GM21529 (cell line): ENCODE results near the gene CDADC1.

Source experiments
- ATAC-seq: cut with Tn5 transposase; IDR thresholded peaks from one replicate; pipeline ENCODE4 v1.9.1; 2021; ENCODE audit not compliant: unreplicated experiment

CDADC1 gene

DNA sequence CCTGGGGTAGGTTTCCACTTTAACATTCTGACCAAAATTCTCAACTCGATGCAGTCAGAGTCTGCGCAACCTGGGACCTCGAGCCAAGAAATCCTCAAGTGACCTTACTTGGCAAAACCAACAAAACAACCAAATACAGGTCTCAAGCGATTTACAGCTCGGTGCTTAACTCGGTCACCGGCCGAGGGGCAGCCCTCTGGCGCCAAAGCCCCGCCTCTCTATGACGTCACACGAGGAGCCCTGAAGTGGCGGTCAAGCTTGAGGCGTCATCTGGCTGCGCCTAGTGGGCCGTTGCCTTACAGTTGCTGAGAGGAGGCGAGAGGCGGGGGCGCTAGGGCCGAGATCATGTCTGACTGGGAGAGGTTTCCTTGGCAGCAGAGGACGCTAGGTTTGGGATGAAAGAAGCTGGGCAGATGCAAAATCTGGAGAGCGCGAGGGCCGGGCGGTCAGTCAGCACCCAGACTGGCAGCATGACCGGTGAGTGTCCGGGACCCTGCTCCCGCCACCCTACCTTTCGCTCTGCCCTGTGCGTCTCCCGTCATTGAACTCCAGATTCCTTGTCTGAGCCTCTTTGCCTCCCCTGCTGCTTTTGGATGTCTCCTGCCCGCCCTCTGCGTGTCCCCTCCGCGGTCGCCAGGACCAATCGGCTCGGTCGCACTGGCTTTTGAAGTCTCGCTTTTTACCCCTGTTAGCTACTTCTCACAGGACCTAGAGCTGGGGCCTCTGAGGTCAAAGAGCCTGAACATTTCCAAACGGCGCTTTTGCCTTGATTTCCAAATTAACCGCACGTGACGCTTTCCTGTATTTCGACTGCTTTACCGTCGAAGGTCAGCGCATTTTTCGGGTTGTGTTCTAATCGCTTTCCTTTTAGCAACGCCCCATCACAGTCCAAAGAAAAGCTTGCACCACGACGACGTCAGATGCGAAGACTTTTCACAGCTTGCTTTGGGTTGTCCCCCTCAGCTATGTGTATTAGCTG, at the start of gene CDADC1:
Gene CDADC1, plus strand, starts transcription at position 283 of the 979 bp plus-strand sequence. Its CDS starts 113 bp downstream, at position 396.
- peak; percentile 97 for ATAC-seq

DNA sequence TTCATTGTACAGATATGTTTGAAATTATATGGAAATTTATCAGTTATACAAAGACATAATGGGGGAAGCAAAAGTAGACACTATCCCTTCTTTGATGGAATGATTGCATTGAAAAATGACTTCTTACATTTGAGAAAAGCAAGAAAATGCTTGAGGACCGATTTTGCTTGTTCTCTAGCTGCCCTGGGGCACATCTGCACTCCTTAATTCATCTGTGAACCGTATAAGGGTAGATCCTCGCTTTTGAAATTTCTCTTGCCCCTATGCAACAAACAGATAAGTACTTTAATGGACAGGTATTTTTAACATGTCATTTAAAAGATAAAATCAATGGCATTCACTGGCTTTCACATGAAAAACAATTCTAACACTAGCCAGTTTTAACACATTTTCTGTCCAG, 41.1 kb upstream of the CDADC1 start:
- ATAC-seq: no peak

- no peak for ATAC-seq
Measured at GRCh38 chr13:49208619-49209018, 39.1 kb upstream of the CDADC1 start.

DNA sequence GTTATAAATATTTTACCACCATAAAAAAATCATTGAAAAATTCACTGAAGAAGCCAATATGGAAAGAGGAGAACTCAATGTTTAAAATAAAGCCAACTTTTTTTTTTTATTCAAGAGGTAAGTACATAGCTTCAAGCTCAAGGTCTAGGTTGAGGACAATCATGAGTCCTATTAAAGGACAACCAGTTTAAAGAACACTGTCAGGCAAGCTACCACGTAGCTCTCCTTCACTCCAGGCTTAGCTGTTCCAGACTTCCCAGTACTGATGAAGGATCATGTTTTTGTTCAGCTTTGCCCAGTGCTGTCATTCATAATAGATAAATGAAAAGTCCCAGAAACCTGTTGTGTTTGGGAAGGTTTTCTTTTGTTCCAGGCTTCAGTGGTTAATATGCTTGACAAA, 37.6 kb upstream of the CDADC1 start:
- no peak for ATAC-seq

- ATAC-seq: no peak
Measured at GRCh38 chr13:49210669-49211068, 37.1 kb upstream of the CDADC1 start.

GRCh38 chr13:49213539-49213938, 34.2 kb upstream of the CDADC1 start:
- ATAC-seq: no peak

DNA sequence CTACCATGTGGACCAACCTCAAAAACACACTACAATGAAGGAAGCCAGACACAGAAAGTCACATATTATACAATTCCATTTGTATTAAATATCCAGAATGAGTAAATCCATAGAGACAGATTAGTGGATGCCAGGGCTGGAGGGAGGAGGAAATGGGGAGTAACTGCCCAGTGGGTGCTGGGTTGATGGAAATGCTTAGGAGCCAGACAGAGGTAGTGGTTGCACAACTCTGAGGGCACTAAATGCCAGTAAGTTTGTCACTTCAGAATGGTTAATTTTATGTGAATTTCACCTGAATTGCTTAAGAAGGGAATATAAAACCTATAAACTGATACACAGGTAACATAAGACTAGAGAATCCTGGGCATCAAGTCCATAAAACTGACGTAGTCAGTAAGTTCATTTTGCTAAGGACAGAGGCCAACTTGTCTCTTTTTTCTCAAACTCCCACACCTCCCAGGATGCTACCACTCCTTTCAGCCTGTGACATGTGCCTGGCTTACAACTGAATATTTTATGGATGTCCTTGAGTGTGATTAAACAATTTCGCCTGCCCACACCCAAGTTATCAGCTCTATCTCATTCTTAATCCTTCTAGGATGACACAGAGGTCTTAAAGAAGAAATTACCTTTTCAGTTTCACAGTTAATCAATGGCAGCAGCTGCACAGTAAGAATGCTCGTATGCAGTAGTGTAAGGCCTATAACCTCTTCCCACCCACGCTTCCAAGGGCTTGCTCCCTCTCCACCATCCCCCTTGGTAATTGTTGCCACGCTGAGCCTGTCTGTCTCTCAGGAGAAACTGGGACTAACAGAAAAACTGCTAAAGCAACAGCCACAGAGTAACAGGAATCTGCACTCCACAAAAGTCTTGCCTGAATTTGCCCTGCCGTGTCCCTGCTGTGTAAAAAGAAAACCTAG, 33.5 kb upstream of the CDADC1 start:
- no peak for ATAC-seq

DNA sequence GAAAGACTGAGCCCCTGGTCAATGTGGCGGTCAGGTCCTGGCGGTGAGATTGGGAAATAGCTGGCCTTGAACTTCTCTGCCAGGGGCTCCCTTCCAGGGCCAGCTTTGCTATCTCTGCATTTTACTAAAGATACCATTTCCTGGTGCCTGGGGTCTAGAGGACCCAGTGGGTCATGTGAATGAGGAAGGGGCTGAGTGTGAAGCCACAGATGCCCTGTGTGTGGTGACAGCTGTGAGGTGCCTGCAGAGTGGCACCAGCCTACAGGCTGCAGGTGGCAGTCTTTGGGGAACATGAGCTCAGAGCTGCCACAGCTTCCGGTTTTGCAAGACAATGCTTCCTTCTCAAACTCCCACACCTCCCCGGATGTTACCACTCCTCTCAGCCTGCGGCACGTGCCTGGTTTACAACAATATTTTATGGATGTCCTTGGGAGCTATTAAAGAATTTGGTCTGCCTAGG, 32.8 kb upstream of the CDADC1 start:
- ATAC-seq: peak; percentile 58

GRCh38 chr13:49216334-49216733, 31.4 kb upstream of the CDADC1 start:
- no peak for ATAC-seq

DNA sequence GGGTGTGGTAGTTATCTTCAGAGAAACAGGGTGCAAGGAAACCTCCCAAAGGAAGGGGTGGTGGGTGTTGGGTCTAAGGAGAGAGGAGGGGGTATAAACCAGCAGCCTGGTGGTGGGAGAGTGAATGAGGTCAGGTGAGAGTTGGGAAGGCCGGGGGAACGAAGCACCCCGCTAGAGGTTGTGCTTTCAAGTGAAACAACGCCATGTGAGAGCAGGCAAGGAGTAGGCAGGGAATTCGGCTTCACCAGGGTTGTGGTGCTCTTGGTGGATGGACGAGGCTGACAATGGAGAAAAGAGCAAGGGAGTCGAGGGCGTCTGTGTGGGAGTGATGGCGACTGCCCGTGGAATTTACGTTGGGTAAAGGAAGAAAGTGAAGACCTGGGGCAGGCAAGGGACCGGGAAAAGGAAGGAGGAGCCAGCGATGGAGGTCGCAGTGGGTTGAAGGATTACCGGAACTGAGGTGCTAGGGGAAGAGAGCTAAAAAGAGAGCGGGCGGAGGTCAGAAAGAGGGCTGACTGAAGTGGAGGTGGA, 29.7 kb upstream of the CDADC1 start:
- ATAC-seq: no peak

- ATAC-seq: no peak
Measured at GRCh38 chr13:49218493-49219051, 29.2 kb upstream of the CDADC1 start.

- no peak for ATAC-seq
Measured at GRCh38 chr13:49219647-49220035, 28.1 kb upstream of the CDADC1 start.

DNA sequence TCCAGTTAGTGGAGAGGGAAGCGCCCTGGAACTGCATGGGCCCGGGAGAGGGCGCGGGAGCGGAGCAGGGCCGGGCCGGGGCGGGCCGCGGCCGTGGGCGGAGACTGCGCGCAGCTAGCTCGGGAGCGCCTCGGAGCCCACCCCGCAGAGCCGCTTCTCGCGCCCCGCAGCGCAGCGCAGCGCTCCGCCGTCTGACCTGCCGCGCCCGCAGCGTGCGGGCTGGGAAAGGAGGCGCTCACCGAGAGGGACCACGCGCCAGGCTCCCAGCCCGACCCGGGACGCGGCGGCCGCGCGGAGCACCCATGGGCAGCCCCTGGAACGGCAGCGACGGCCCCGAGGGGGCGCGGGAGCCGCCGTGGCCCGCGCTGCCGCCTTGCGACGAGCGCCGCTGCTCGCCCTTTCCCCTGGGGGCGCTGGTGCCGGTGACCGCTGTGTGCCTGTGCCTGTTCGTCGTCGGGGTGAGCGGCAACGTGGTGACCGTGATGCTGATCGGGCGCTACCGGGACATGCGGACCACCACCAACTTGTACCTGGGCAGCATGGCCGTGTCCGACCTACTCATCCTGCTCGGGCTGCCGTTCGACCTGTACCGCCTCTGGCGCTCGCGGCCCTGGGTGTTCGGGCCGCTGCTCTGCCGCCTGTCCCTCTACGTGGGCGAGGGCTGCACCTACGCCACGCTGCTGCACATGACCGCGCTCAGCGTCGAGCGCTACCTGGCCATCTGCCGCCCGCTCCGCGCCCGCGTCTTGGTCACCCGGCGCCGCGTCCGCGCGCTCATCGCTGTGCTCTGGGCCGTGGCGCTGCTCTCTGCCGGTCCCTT, 27.5 kb upstream of the CDADC1 start, which contains the start of gene MLNR:
Gene MLNR, plus strand, starts transcription at position 303 of the 820 bp plus-strand sequence. Its CDS starts 0 bp downstream, at position 303.
- ATAC-seq: no peak

- no peak for ATAC-seq
Measured at GRCh38 chr13:49220856-49221589, 26.7 kb upstream of the CDADC1 start.

- no peak for ATAC-seq
Measured at GRCh38 chr13:49221590-49221965, 26.1 kb upstream of the CDADC1 start.

GRCh38 chr13:49225223-49226042, 22.3 kb upstream of the CDADC1 start:
- ATAC-seq: no peak

DNA sequence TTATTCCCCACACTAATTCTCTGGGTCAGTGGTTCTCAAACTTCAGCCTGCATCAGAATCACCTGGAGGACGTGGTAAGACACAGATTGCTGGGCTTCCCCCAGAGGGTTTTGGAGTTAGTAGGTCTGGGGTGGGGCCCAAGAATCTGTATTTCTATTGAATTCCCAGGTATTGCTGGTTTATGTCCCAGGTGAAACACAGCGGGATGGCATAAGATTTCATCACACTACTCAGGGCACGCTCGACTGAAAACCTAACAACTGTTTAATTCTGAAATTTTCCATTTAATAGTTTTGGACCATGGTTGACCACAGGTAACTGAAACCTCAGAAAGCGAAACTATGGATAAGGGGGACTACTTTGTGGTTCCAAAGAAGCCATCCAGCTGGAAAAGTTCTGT, 21.1 kb upstream of the CDADC1 start:
- ATAC-seq: no peak

GRCh38 chr13:49234741-49235140, 13.0 kb upstream of the CDADC1 start:
- no peak for ATAC-seq
